Activated T-cell treated with anti-CD3 and anti-CD28 coated beads, Interleukin-2, amount 50 U/mL, for 4 hours (primary cell): ENCODE results near the gene ABCD3. TPM values are rescaled to one million over a fixed set of nuclear protein-coding genes. Genes with fewer than 3 reads are reported as not detected.
"Not testable (repeated sequence)": the region's sequence is repeated elsewhere in the genome, so short reads cannot be mapped to it uniquely, and the experiment has no call there.

ENCODE experiments used
- ATAC-seq, 2 donors: fragments of 200-7000 bp; cut with Tn5 transposase; one replicate each; pipeline ENCODE4 v1.10.0; 2021
- DNase-seq: peaks from one replicate; pipeline ENCODE4 v3.0.0-alpha.2; 2020
- H3K27me3 Mint-ChIP-seq: one replicate; pipeline ENCODE4 v1.8.0; 2021; ENCODE audit warnings: low read depth, mixed read lengths
- H3K36me3 Mint-ChIP-seq: one replicate; pipeline ENCODE4 v1.8.0; 2022; ENCODE audit warnings: mixed read lengths; ENCODE audit not compliant: insufficient read depth
- H3K4me1 Mint-ChIP-seq: one replicate; pipeline ENCODE4 v1.8.0; 2021; ENCODE audit warnings: low read depth, mixed read lengths
- H3K4me3 Mint-ChIP-seq: one replicate; pipeline ENCODE4 v1.8.0; 2021; ENCODE audit warnings: mild to moderate bottlenecking, moderate library complexity, mixed read lengths
- H3K9me3 Mint-ChIP-seq: one replicate; pipeline ENCODE4 v1.8.0; 2021; ENCODE audit warnings: mixed read lengths
- total RNA-seq, 3 donors: library from RNA; stranded (reverse); gene quantifications; one replicate each; pipeline ENCODE4 v1.2.1, GENCODE V29; 2021

Gene ABCD3
- total RNA-seq, 3 donors from 2014 or later, result 43.9 to 127 (median 72.6) TPM

- not testable (repeated sequence) for H3K36me3 Mint-ChIP-seq, DNase-seq, ATAC-seq, H3K9me3 Mint-ChIP-seq, H3K27me3 Mint-ChIP-seq, H3K4me3 Mint-ChIP-seq
- peaks cover 58% of the 10 kb centered on the region for H3K4me1 Mint-ChIP-seq
Observed at GRCh38 chr1:94426485-94426870, 8.3 kb downstream of the ABCD3 start.

- H3K9me3 Mint-ChIP-seq, result no peaks in the 10 kb centered on the region
- H3K27me3 Mint-ChIP-seq, result no peaks in the 10 kb centered on the region
- H3K36me3 Mint-ChIP-seq, result peaks cover 8% of the 10 kb centered on the region
- H3K4me1 Mint-ChIP-seq, result peaks cover 42% of the 10 kb centered on the region
- no peak overlapping the region for H3K4me3 Mint-ChIP-seq
- ATAC-seq (no peak), DNase-seq (no peak)
Observed at GRCh38 chr1:94428441-94428840, 10.3 kb downstream of the ABCD3 start.

- not testable (repeated sequence) for H3K27me3 Mint-ChIP-seq, H3K4me3 Mint-ChIP-seq, ATAC-seq, H3K9me3 Mint-ChIP-seq, DNase-seq
- peaks cover 11% of the 10 kb centered on the region for H3K36me3 Mint-ChIP-seq
- H3K4me1 Mint-ChIP-seq, result peaks cover 40% of the 10 kb centered on the region
Observed at GRCh38 chr1:94428927-94429528, 10.8 kb downstream of the ABCD3 start.

GRCh38 chr1:94430066-94430465 lies 11.9 kb downstream of the ABCD3 start:
- not testable (repeated sequence) for H3K27me3 Mint-ChIP-seq, H3K4me3 Mint-ChIP-seq, H3K9me3 Mint-ChIP-seq, ATAC-seq, DNase-seq
- H3K4me1 Mint-ChIP-seq, result peaks cover 40% of the 10 kb centered on the region
- peaks cover 16% of the 10 kb centered on the region for H3K36me3 Mint-ChIP-seq

GRCh38 chr1:94433866-94434265 lies 15.7 kb downstream of the ABCD3 start:
- Mint-ChIP-seq H3K27me3 (no peaks in the 10 kb centered on the region), H3K36me3 (peaks cover 19% of the 10 kb centered on the region)

GRCh38 chr1:94434365-94435045 lies 16.3 kb downstream of the ABCD3 start:
- peaks cover 11% of the 10 kb centered on the region for H3K9me3 Mint-ChIP-seq
- H3K4me1 Mint-ChIP-seq, result peaks cover 27% of the 10 kb centered on the region
- no peak overlapping the region for H3K4me3 Mint-ChIP-seq
- no peak for ATAC-seq
- no peak for DNase-seq
- peaks cover 17% of the 10 kb centered on the region for H3K36me3 Mint-ChIP-seq
- H3K27me3 Mint-ChIP-seq, result no peaks in the 10 kb centered on the region

More at GRCh38 chr1:94433866-94434265, 15.7 kb downstream of the ABCD3 start:
- peaks cover 25% of the 10 kb centered on the region for H3K4me1 Mint-ChIP-seq
- no peak overlapping the region for H3K4me3 Mint-ChIP-seq
- DNase-seq, result no peak
- H3K9me3 Mint-ChIP-seq, result peaks cover 11% of the 10 kb centered on the region
- no peak for ATAC-seq

- peaks cover 28% of the 10 kb centered on the region for H3K9me3 Mint-ChIP-seq
- no peaks in the 10 kb centered on the region for H3K27me3 Mint-ChIP-seq
- no peak overlapping the region for H3K4me3 Mint-ChIP-seq
- ATAC-seq, result no peak
- H3K4me1 Mint-ChIP-seq, result peaks cover 13% of the 10 kb centered on the region
- no peak for DNase-seq
- peaks cover 23% of the 10 kb centered on the region for H3K36me3 Mint-ChIP-seq
Observed at GRCh38 chr1:94438692-94439276, 20.6 kb downstream of the ABCD3 start.

GRCh38 chr1:94440088-94440487 lies 21.9 kb downstream of the ABCD3 start:
- DNase-seq (no peak), ATAC-seq (no peak)
- no peak overlapping the region for H3K4me3 Mint-ChIP-seq
- H3K27me3 Mint-ChIP-seq, result no peaks in the 10 kb centered on the region
- H3K36me3 Mint-ChIP-seq, result peaks cover 18% of the 10 kb centered on the region
- H3K9me3 Mint-ChIP-seq, result peaks cover 29% of the 10 kb centered on the region
- peaks cover 13% of the 10 kb centered on the region for H3K4me1 Mint-ChIP-seq

- H3K27me3 Mint-ChIP-seq, ATAC-seq, H3K4me3 Mint-ChIP-seq, DNase-seq: not testable (repeated sequence)
- H3K4me1 Mint-ChIP-seq, result peaks cover 10% of the 10 kb centered on the region
- peaks cover 41% of the 10 kb centered on the region for H3K9me3 Mint-ChIP-seq
- H3K36me3 Mint-ChIP-seq, result peaks cover 29% of the 10 kb centered on the region
Observed at GRCh38 chr1:94443067-94443466, 24.9 kb downstream of the ABCD3 start.

GRCh38 chr1:94444819-94445218 lies 26.6 kb downstream of the ABCD3 start:
- peaks cover 43% of the 10 kb centered on the region for H3K36me3 Mint-ChIP-seq
- not testable (repeated sequence) for ATAC-seq, DNase-seq, H3K4me1 Mint-ChIP-seq, H3K27me3 Mint-ChIP-seq, H3K4me3 Mint-ChIP-seq
- peaks cover 58% of the 10 kb centered on the region for H3K9me3 Mint-ChIP-seq

- peaks cover 67% of the 10 kb centered on the region for H3K9me3 Mint-ChIP-seq
- H3K4me3 Mint-ChIP-seq, DNase-seq, H3K4me1 Mint-ChIP-seq, ATAC-seq, H3K27me3 Mint-ChIP-seq: not testable (repeated sequence)
- H3K36me3 Mint-ChIP-seq, result peaks cover 47% of the 10 kb centered on the region
Observed at GRCh38 chr1:94445733-94446132, 27.5 kb downstream of the ABCD3 start.

- not testable (repeated sequence) for H3K27me3 Mint-ChIP-seq, ATAC-seq, H3K4me1 Mint-ChIP-seq, H3K4me3 Mint-ChIP-seq, DNase-seq
- Mint-ChIP-seq H3K36me3 (peaks cover 50% of the 10 kb centered on the region), H3K9me3 (peaks cover 68% of the 10 kb centered on the region)
Observed at GRCh38 chr1:94446177-94446576, 28.0 kb downstream of the ABCD3 start.

GRCh38 chr1:94448741-94449140 lies 30.6 kb downstream of the ABCD3 start:
- not testable (repeated sequence) for H3K27me3 Mint-ChIP-seq, H3K4me1 Mint-ChIP-seq, ATAC-seq, H3K4me3 Mint-ChIP-seq, DNase-seq
- Mint-ChIP-seq H3K36me3 (peaks cover 54% of the 10 kb centered on the region), H3K9me3 (peaks cover 60% of the 10 kb centered on the region)

GRCh38 chr1:94456736-94457135 lies 38.5 kb downstream of the ABCD3 start:
- Mint-ChIP-seq H3K4me3 (no peak overlapping the region), H3K27me3 (no peaks in the 10 kb centered on the region), H3K9me3 (peaks cover 12% of the 10 kb centered on the region), H3K36me3 (peaks cover 30% of the 10 kb centered on the region), H3K4me1 (peaks cover 3% of the 10 kb centered on the region)
- ATAC-seq (no peak), DNase-seq (no peak)

GRCh38 chr1:94462606-94463005 lies 44.4 kb downstream of the ABCD3 start:
- Mint-ChIP-seq H3K27me3 (no peaks in the 10 kb centered on the region), H3K4me1 (peaks cover 5% of the 10 kb centered on the region), H3K36me3 (peaks cover 30% of the 10 kb centered on the region), H3K9me3 (no peaks in the 10 kb centered on the region), H3K4me3 (no peak overlapping the region)
- ATAC-seq, result no peak
- no peak for DNase-seq
